Thoracic aorta (tissue), 2 donors: ENCODE results near the gene FNDC11. TPM values are rescaled to one million over a fixed set of nuclear protein-coding genes. Genes with fewer than 3 reads are reported as not detected.

Source experiments
- ATAC-seq: fragments of 150-250 bp; one replicate; pipeline ENCODE4 v1.8.0; 2017; ENCODE audit warnings: low read depth; ENCODE audit not compliant: insufficient number of reproducible peaks, low FRiP score
- DNase-seq: peaks from one replicate; pipeline ENCODE4 v3.0.0-alpha.2; 2020; ENCODE audit warnings: low spot score
- H3K27ac ChIP-seq, 2 donors: fragments of 200-600 bp; sonication (generic); 1 replicate in 1 of 2; 2 replicates in 1 of 2; pipeline ENCODE4 v1.5.1; 2016; ENCODE audit warnings: mild to moderate bottlenecking in 2 of 2, moderate library complexity in 2 of 2
- H3K27me3 ChIP-seq: fragments of 200-600 bp; sonication (generic); replicated peaks from 2 replicates; pipeline ENCODE4 v1.6.0; 2016; ENCODE audit warnings: mild to moderate bottlenecking; ENCODE audit not compliant: insufficient read depth
- H3K36me3 ChIP-seq: fragments of 200-600 bp; sonication (generic); one replicate; pipeline ENCODE4 v1.5.1; 2016
- H3K4me1 ChIP-seq, 2 donors: fragments of 200-600 bp; sonication (generic); 1 replicate in 1 of 2; 2 replicates in 1 of 2; pipeline versions ENCODE4 v1.5.1 to v1.6.0; 2016; ENCODE audit warnings: low read depth in 2 of 2, mild to moderate bottlenecking in 1 of 2; ENCODE audit not compliant: control insufficient read depth in 1 of 2
- H3K4me3 ChIP-seq: fragments of 200-600 bp; sonication (generic); 2 replicates; pipeline ENCODE4 v1.5.1; 2016; ENCODE audit warnings: mild to moderate bottlenecking
- H3K9me3 ChIP-seq: fragments of 200-600 bp; sonication (generic); 2 replicates; pipeline ENCODE4 v1.5.1; 2016
- total RNA-seq, 2 donors: library from RNA; depleted of rRNA; stranded (reverse); fragments of >200 nt; gene quantifications; one replicate each; pipeline versions ENCODE4 v1.1.0 to v1.2.3, GENCODE V29; 2016
- TF ChIP-seq, protein P1 (sequence below): fragments of 200-600 bp; sonication (generic); IDR thresholded peaks from one replicate; pipeline ENCODE4 v1.5.1; 2019; ENCODE audit warnings: antibody characterized with exemption

The FNDC11 gene
- total RNA-seq, 2 donors from 2014 or later, result 0.54 TPM; not detected in 1

DNA sequence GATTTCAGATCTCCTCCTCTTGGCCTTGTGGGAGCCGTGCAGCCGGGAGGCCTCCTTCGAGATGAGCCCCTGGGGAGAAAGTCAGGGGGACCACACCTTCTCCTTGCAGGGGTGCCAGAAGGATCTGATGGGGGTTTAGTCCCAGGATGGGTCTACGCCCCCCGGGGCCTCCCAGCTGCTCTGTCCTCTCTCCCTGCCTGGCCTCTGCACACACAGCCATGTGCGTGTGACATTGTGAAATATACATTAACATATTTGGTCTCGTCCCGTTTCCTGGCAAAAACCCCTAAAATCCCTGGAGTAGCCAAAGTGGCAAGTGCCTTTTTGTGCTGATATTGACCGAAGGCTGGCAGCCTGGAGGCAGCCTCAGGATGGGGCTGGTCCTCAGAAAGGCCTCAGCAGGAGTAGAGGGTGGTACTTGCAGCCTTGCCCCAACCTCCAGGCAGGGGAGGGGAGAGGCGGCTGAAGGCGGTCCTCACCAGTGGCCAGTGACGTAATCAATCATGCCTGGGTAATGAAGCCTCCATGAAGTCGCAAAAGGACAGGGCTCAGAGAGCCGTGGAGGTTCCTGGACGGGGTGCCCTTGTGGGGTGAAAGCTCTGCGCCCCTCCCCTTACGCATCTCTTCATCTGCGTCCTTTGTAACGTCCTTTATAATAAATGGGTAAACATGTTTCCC lies 25.2 kb downstream of the FNDC11 start:
- no peaks in the 10 kb centered on the region for H3K4me1 ChIP-seq
- TF ChIP-seq, protein P1, sequence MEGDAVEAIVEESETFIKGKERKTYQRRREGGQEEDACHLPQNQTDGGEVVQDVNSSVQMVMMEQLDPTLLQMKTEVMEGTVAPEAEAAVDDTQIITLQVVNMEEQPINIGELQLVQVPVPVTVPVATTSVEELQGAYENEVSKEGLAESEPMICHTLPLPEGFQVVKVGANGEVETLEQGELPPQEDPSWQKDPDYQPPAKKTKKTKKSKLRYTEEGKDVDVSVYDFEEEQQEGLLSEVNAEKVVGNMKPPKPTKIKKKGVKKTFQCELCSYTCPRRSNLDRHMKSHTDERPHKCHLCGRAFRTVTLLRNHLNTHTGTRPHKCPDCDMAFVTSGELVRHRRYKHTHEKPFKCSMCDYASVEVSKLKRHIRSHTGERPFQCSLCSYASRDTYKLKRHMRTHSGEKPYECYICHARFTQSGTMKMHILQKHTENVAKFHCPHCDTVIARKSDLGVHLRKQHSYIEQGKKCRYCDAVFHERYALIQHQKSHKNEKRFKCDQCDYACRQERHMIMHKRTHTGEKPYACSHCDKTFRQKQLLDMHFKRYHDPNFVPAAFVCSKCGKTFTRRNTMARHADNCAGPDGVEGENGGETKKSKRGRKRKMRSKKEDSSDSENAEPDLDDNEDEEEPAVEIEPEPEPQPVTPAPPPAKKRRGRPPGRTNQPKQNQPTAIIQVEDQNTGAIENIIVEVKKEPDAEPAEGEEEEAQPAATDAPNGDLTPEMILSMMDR, result no peak
- H3K36me3 ChIP-seq, result no peaks in the 10 kb centered on the region
- no peaks in the 10 kb centered on the region for H3K27me3 ChIP-seq
- no peak overlapping the region for H3K27ac ChIP-seq
- DNase-seq (no peak), ATAC-seq (no peak)
- no peaks in the 10 kb centered on the region for H3K9me3 ChIP-seq
- H3K4me3 ChIP-seq, result no peak overlapping the region

DNA sequence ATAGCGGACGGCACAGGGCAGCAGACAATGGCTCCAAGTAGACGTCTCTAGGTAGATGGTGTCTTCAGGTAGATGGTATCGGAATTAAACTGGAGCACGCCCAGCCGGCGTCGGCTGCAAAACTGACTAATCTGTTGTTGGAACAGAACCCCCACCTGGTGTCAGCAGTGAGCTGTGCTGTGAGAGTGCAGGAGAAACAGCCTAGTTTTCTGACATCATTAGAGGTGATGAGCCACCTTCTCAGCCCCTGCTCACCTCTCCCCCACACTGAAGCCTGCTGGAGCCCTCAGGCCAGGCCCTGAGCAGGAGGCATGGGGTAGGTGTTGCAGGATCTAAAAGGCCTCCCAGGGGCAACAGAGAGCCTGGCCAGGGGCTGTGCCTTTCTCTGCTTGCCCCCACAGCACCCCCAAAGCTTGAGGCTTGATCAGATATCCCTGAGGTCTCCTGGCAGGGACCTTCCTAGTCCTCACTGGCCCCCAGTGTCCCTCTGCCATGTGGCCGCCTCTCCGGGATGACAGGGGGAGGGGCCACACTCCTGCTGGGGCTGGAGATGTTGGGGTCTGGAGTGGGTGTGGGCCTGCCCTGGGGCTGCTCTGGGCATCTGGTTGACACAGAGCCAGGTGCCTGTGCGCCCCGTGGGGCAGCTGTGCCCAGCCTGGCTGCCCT lies 27.0 kb downstream of the FNDC11 start:
- no peak overlapping the region for H3K27ac ChIP-seq
- ATAC-seq (no peak), DNase-seq (no peak)
- no peak overlapping the region for H3K4me3 ChIP-seq
- no peaks in the 10 kb centered on the region for H3K9me3 ChIP-seq
- H3K36me3 ChIP-seq, result no peaks in the 10 kb centered on the region
- no peaks in the 10 kb centered on the region for H3K27me3 ChIP-seq
- no peaks in the 10 kb centered on the region for H3K4me1 ChIP-seq
- TF ChIP-seq, protein P1, result no peak

DNA sequence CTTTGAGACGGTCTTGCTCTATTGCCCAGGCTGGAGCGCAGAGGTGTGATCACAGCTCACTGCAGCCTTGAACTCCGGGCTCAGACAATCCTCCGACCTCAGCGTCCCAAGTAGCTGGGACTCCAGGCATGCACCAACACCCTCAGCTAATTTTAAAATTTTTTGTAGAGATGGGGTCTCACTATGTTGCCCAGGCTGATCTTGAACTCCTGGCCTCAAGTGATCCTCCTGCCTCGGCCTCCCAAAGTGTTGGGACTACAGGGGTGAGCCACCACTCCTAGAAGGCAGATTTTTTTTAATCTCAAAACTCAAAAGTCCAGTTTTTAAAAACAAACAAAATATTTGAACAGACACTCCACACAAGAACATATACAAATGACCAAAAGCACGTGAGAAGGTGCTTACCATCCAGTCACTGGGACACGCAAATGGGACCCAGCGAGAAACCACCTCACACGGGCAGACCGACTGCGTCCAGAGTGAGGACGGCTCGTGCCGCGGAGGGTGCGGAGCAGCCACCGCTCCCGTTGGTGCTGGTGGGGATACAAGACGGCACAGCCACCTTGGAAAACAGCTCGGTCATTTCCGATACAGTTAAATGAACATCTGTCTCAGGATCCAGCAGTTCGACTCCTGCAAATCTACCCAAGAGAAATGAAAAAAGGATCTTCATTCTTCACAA lies 28.6 kb downstream of the FNDC11 start:
- no peak for DNase-seq
- TF ChIP-seq, protein P1, result no peak
- ATAC-seq, result no peak
- Histone ChIP-seq H3K4me3 (no peak overlapping the region), H3K27me3 (no peaks in the 10 kb centered on the region), H3K9me3 (no peaks in the 10 kb centered on the region), H3K4me1 (no peaks in the 10 kb centered on the region), H3K36me3 (no peaks in the 10 kb centered on the region), H3K27ac (no peak overlapping the region)

DNA sequence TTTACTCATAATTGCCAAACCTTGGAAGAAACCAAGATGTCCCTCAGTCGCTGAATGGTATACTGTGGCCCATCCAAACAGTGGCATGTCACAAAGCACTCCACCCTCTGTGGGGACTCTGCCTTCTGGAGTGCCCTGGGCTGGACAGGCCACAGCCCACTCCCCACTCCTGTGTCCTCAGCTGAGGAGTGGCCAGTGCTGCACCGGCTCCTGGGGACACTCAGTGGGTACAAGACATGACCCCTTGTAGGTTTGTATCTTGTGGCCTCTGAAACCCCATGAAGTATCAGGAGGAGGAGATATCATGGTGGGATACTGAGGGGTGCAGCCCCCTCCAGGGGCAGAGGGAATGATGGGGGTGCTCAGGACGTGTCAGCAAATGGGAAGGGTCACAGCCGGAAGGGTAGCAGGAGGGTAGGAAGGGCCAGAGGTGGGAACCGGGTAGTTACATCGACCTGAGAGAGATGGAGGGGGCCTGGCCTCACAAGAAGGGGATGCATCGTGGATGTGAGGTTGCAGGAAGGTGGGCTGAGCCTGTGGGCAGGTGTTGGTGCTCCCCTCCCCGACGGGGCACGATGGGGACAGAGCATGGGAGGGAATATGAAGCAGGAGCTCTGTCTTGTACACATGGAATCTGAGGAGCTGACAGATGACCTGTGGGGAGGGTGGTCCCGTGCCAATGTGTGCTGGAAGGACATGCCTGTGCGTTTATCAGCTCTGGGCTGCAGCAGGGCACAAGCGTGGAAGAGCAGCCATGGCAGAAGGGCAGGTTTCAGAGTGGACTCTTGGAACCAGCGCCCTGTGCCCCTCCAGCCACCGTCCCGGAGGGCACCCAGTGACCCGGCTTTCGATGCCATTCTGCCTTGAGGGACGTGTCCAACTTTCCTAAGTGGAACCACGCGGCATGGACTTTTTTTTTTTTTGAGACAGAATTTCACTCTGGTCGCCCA lies 31.9 kb downstream of the FNDC11 start:
- no peak for DNase-seq
- ATAC-seq, result no peak
- H3K27me3 ChIP-seq, result no peaks in the 10 kb centered on the region

More for the DNA sequence above, 31.9 kb downstream of the FNDC11 start:
- no peak overlapping the region for H3K4me3 ChIP-seq
- TF ChIP-seq, protein P1, result no peak
- no peak overlapping the region for H3K27ac ChIP-seq
- H3K9me3 ChIP-seq, result no peaks in the 10 kb centered on the region
- peaks cover 14% of the 10 kb centered on the region for H3K36me3 ChIP-seq
- H3K4me1 ChIP-seq, result no peaks in the 10 kb centered on the region
